ENCODE results near the gene RPS21.

Gene RPS21

DNA sequence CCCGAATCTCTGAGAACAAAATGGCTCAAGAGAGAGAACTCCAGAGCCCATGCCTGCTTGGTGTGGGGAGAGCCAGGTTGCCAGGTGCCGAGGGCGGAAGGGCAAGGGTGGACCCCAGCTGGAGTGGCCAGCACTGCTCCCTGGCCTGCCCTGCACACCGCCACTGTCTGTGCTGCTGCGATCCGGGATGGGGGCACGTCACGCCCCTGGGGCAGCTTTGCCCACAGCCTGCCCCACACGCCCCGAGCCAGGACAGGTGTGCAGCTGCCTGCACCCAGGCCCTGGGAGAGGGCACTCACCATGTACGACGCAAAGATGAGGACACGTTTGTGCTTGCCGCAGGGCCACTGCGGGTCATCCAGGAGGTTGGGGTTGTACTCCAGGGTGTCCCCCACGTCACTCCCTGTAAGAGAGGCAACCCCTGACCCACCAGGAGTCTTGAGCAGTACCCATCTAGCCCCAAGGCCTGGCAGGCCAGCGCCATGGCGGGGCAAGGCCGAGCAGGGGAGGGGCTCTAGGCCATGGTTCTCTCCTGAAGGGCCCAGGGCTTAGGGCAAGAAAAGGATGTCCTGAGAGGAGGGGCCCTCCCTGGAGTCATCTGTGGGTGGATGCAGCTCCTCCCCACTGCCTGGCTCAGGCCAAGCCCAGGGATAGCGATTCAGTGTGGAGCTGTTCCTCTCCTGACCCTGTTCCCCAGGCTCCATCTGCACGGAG is 5.9 kb downstream of the RPS21 start:
- H3K9me3 ChIP-seq (ENCODE audit: control insufficient read depth, insufficient read depth, low read length), result no peaks in the 10 kb centered on the region
- no peaks in the 10 kb centered on the region for H3K9me2 ChIP-seq (replicated peaks; ENCODE audit: control insufficient read depth, low read length)
- H3K27ac ChIP-seq (ENCODE audit: low read depth, low read length), result no peak overlapping the region
- H3K4me2 ChIP-seq (ENCODE audit: low read length), result no peak overlapping the region
- peaks cover 7% of the 10 kb centered on the region; the same call in 1 of the 2 replicates for H4K20me1 ChIP-seq (ENCODE audit: control insufficient read depth, insufficient read depth, low read depth, low read length)
- peaks cover 29% of the 10 kb centered on the region for H3F3A ChIP-seq (ENCODE audit: control insufficient read depth, insufficient read depth)
- peaks cover 11% of the 10 kb centered on the region for H3K4me1 ChIP-seq (ENCODE audit: control insufficient read depth, low read length)
- no peaks in the 10 kb centered on the region for H3K27me3 ChIP-seq (ENCODE audit: control insufficient read depth, low read length)
- H3K79me2 ChIP-seq (ENCODE audit: control insufficient read depth, low read length), result peaks cover 20% of the 10 kb centered on the region
- peaks cover 41% of the 10 kb centered on the region for H3K36me3 ChIP-seq (ENCODE audit: control insufficient read depth, low read length)
- TF ChIP-seq EZH2phosphoT487 (IDR thresholded peaks at IDR 0.05; ENCODE audit: borderline replicate concordance, low read length) (no peak), CTCF (IDR thresholded peaks at IDR 0.05; ENCODE audit: low read depth, low read length, poor library complexity, severe bottlenecking) (no peak)
- no peak overlapping the region for H3K4me3 ChIP-seq (ENCODE audit: low read length)

GRCh38 chr20:62393335-62393665 is 6.4 kb downstream of the RPS21 start:
- H3K9me2 ChIP-seq (replicated peaks; ENCODE audit: control insufficient read depth, low read length), result no peaks in the 10 kb centered on the region
- no peak overlapping the region for H3K4me3 ChIP-seq (ENCODE audit: low read length)
- H3K27ac ChIP-seq (ENCODE audit: low read depth, low read length), result no peak overlapping the region
- peaks cover 2% of the 10 kb centered on the region; the same call in 1 of the 2 replicates for H4K20me1 ChIP-seq (ENCODE audit: control insufficient read depth, insufficient read depth, low read depth, low read length)
- H3K4me2 ChIP-seq (ENCODE audit: low read length), result no peak overlapping the region
- H3F3A ChIP-seq (ENCODE audit: control insufficient read depth, insufficient read depth), result peaks cover 24% of the 10 kb centered on the region
- H3K4me1 ChIP-seq (ENCODE audit: control insufficient read depth, low read length), result peaks cover 6% of the 10 kb centered on the region
- no peaks in the 10 kb centered on the region; the same call in 1 of the 2 replicates for H3K9me3 ChIP-seq (ENCODE audit: control insufficient read depth, insufficient read depth, low read length)
- peaks cover 15% of the 10 kb centered on the region for H3K79me2 ChIP-seq (ENCODE audit: control insufficient read depth, low read length)
- no peaks in the 10 kb centered on the region for H3K27me3 ChIP-seq (ENCODE audit: control insufficient read depth, low read length)
- peaks cover 35% of the 10 kb centered on the region for H3K36me3 ChIP-seq (ENCODE audit: control insufficient read depth, low read length)
- TF ChIP-seq CTCF (IDR thresholded peaks at IDR 0.05; ENCODE audit: low read depth, low read length, poor library complexity, severe bottlenecking) (no peak), EZH2phosphoT487 (IDR thresholded peaks at IDR 0.05; ENCODE audit: borderline replicate concordance, low read length) (no peak)

DNA sequence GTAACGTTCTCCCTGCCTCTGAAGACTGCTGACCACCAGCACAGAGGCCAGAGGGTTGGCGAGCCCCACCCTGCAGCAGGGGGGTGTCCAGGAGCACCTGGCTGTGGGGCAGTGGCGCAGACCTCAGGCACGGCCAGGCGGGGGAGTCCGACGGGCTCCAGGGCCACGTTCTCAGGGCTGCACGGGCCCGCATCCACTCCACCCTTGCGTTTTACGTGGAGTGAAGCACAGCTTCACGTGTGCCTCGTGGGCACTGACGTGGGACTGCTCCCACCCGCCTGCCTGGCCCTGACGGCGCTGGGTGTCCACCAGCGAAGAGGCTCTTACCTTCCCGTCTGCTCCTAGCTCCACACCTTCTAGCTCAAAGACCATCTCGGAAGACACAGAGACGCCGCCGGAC is 6.9 kb downstream of the RPS21 start:
- TF ChIP-seq EZH2phosphoT487 (IDR thresholded peaks at IDR 0.05; ENCODE audit: borderline replicate concordance, low read length), result no peak
- no peak for TF ChIP-seq CTCF (IDR thresholded peaks at IDR 0.05; ENCODE audit: low read depth, low read length, poor library complexity, severe bottlenecking)
- Histone ChIP-seq H3K9me3 (ENCODE audit: control insufficient read depth, insufficient read depth, low read length) (no peaks in the 10 kb centered on the region; the same call in 1 of the 2 replicates), H3F3A (ENCODE audit: control insufficient read depth, insufficient read depth) (peaks cover 19% of the 10 kb centered on the region), H3K27me3 (ENCODE audit: control insufficient read depth, low read length) (no peaks in the 10 kb centered on the region), H3K4me3 (ENCODE audit: low read length) (no peak overlapping the region), H3K36me3 (ENCODE audit: control insufficient read depth, low read length) (peaks cover 30% of the 10 kb centered on the region), H3K27ac (ENCODE audit: low read depth, low read length) (no peak overlapping the region), H3K4me1 (ENCODE audit: control insufficient read depth, low read length) (peaks cover under 1% of the 10 kb centered on the region; the same call in 1 of the 2 replicates), H3K4me2 (ENCODE audit: low read length) (no peak overlapping the region), H3K9me2 (replicated peaks; ENCODE audit: control insufficient read depth, low read length) (no peaks in the 10 kb centered on the region), H3K79me2 (ENCODE audit: control insufficient read depth, low read length) (peaks cover 9% of the 10 kb centered on the region), H4K20me1 (ENCODE audit: control insufficient read depth, insufficient read depth, low read depth, low read length) (no peaks in the 10 kb centered on the region; the same call in 1 of the 2 replicates)
